NCI-H2196 treated with DMSO at 0.1 percent for 48 hours (cell line): Measurements from ENCODE around the gene PRIM2.
"Not testable (repeated sequence)": the region's sequence is repeated elsewhere in the genome, so short reads cannot be mapped to it uniquely, and the experiment has no call there.

Experiments used
- DNase-seq: peaks from one replicate; lab custom pipeline; 2025; ENCODE audit not compliant: unreplicated experiment; lab: John Stamatoyannopoulos, UW

Gene PRIM2

GRCh38 chr6:57317060-57317943 is at the start of gene PRIM2:
Gene PRIM2 (plus strand): TSS chr6:57317630. CDS start chr6:57318446, 816 bp downstream.
- DNase-seq = peak; percentile 80

GRCh38 chr6:57268294-57268640 is 49.2 kb upstream of the PRIM2 start:
- DNase-seq = no peak

- not testable (repeated sequence) for DNase-seq
Observed at GRCh38 chr6:57274113-57274824, 43.2 kb upstream of the PRIM2 start.

- no peak for DNase-seq
Observed at GRCh38 chr6:57275384-57275783, 42.0 kb upstream of the PRIM2 start.

- no peak for DNase-seq
Observed at GRCh38 chr6:57276946-57277345, 40.5 kb upstream of the PRIM2 start.

GRCh38 chr6:57278570-57278969 is 38.9 kb upstream of the PRIM2 start:
- DNase-seq = no peak

GRCh38 chr6:57279013-57279412 is 38.4 kb upstream of the PRIM2 start:
- no peak for DNase-seq

GRCh38 chr6:57283106-57283505 is 34.3 kb upstream of the PRIM2 start:
- DNase-seq = no peak

GRCh38 chr6:57283911-57284455 is 33.4 kb upstream of the PRIM2 start:
- no peak for DNase-seq

GRCh38 chr6:57288136-57288535 is 29.3 kb upstream of the PRIM2 start:
- DNase-seq = not testable (repeated sequence)

- not testable (repeated sequence) for DNase-seq
Observed at GRCh38 chr6:57293472-57293871, 24.0 kb upstream of the PRIM2 start.

- DNase-seq = no peak
Observed at GRCh38 chr6:57294862-57295445, 22.5 kb upstream of the PRIM2 start.

GRCh38 chr6:57297505-57297904 is 19.9 kb upstream of the PRIM2 start:
- DNase-seq = no peak

- no peak for DNase-seq
Observed at GRCh38 chr6:57298741-57299140, 18.7 kb upstream of the PRIM2 start.

- DNase-seq = no peak
Observed at GRCh38 chr6:57301757-57302156, 15.7 kb upstream of the PRIM2 start.

GRCh38 chr6:57302477-57302876 is 15.0 kb upstream of the PRIM2 start:
- no peak for DNase-seq

- no peak for DNase-seq
Observed at GRCh38 chr6:57303931-57304681, 13.3 kb upstream of the PRIM2 start.

- no peak for DNase-seq
Observed at GRCh38 chr6:57305107-57305506, 12.3 kb upstream of the PRIM2 start.

GRCh38 chr6:57305761-57306160 is 11.7 kb upstream of the PRIM2 start:
- no peak for DNase-seq

GRCh38 chr6:57306273-57306672 is 11.2 kb upstream of the PRIM2 start:
- no peak for DNase-seq

- DNase-seq = no peak
Observed at GRCh38 chr6:57307850-57308249, 9.6 kb upstream of the PRIM2 start.
